Caco-2 (cell line): ENCODE measurements around the gene MAP4K3. TPM values are rescaled to one million over a fixed set of nuclear protein-coding genes. Genes with fewer than 3 reads are reported as not detected.

Experiments
- BruUV-seq: library from RNA; stranded (reverse); fragments of 400-500 nt; replicated peaks from 2 replicates; lab custom pipeline; 2021; lab: Mats Ljungman, UMichigan
- CTCF ChIA-PET: fragments of 300-600 bp; sonication (Branson Sonifier 250); formaldehyde crosslinking; loops from one replicate; lab custom pipeline; 2022; ENCODE audit warnings: antibody characterized with exemption; lab: Charles Lee
- POLR2A ChIA-PET: fragments of 300-600 bp; sonication (Branson Sonifier 250); formaldehyde crosslinking; loops from one replicate; lab custom pipeline; 2022; ENCODE audit warnings: antibody characterized with exemption; lab: Charles Lee
- DNase-seq, 2 experiments: peaks; one replicate each; pipeline versions ENCODE4 v3.0.0 to v3.0.0-alpha.2; 2020 to 2022
- H3K27me3 ChIP-seq: replicated peaks from 2 replicates; pipeline ENCODE4 v1.6.0; 2011; ENCODE audit warnings: low read length; ENCODE audit not compliant: control insufficient read depth, insufficient read depth
- H3K36me3 ChIP-seq: 2 replicates; pipeline ENCODE4 v1.5.1; 2011; ENCODE audit warnings: low read length; ENCODE audit not compliant: control insufficient read depth, insufficient read depth
- H3K4me1 ChIP-seq: fragments of 250-450 bp; sonication (Bioruptor Pico); 2 replicates; pipeline ENCODE4 v1.5.1; 2020; ENCODE audit warnings: mild to moderate bottlenecking
- H3K4me3 ChIP-seq: 2 replicates; pipeline ENCODE4 v1.5.1; 2011; ENCODE audit warnings: low read depth, mild to moderate bottlenecking, control low read depth, low read length
- H3K9me3 ChIP-seq: fragments of 250-450 bp; sonication (Bioruptor Pico); 2 replicates; pipeline ENCODE4 v1.5.1; 2020; ENCODE audit warnings: mild to moderate bottlenecking, moderate library complexity
- H3K27ac Mint-ChIP-seq: one replicate; pipeline ENCODE4 v1.8.0; 2022; ENCODE audit warnings: mixed read lengths; ENCODE audit not compliant: unreplicated experiment
- H3K27me3 Mint-ChIP-seq: one replicate; pipeline ENCODE4 v1.8.0; 2022; ENCODE audit warnings: mixed read lengths; ENCODE audit not compliant: insufficient read depth, unreplicated experiment
- H3K36me3 Mint-ChIP-seq: one replicate; pipeline ENCODE4 v1.8.0; 2022; ENCODE audit warnings: mild to moderate bottlenecking, mixed read lengths; ENCODE audit not compliant: insufficient read depth, unreplicated experiment
- H3K4me1 Mint-ChIP-seq: one replicate; pipeline ENCODE4 v1.8.0; 2022; ENCODE audit warnings: low read depth, mixed read lengths; ENCODE audit not compliant: unreplicated experiment
- H3K4me3 Mint-ChIP-seq: one replicate; pipeline ENCODE4 v1.8.0; 2022; ENCODE audit warnings: mild to moderate bottlenecking, moderate library complexity, mixed read lengths; ENCODE audit not compliant: unreplicated experiment
- H3K9me3 Mint-ChIP-seq: one replicate; pipeline ENCODE4 v1.8.0; 2022; ENCODE audit warnings: mixed read lengths; ENCODE audit not compliant: unreplicated experiment
- CTCF ChIP-seq, 2 experiments: fragments of 200-600 bp in 1 of 2; IDR thresholded peaks; 1 replicate in 1 of 2; 2 replicates in 1 of 2; pipeline versions ENCODE4 v1.5.1 to v1.8.0; 2011 to 2022; ENCODE audit warnings: antibody characterized with exemption in 1 of 2, control low read depth in 1 of 2, inconsistent platforms in 1 of 2, low read depth in 1 of 2, low read length in 1 of 2, mild to moderate bottlenecking in 1 of 2, moderate library complexity in 1 of 2; ENCODE audit not compliant: insufficient read depth in 1 of 2, severe bottlenecking in 1 of 2, unreplicated experiment in 1 of 2
- intact Hi-C: fragments of 100-400 bp; cut with micrococcal nuclease; formaldehyde crosslinking; loops from one replicate; pipeline ENCODE4 v1.10.0; 2022; ENCODE audit not compliant: unreplicated experiment
- total RNA-seq: library from RNA; stranded (reverse); gene quantifications from 2 replicates; pipeline ENCODE4 v1.2.3, GENCODE V29; 2022

Gene MAP4K3
- total RNA-seq, 1 experiment from 2014 or later = 46.1 TPM

DNA sequence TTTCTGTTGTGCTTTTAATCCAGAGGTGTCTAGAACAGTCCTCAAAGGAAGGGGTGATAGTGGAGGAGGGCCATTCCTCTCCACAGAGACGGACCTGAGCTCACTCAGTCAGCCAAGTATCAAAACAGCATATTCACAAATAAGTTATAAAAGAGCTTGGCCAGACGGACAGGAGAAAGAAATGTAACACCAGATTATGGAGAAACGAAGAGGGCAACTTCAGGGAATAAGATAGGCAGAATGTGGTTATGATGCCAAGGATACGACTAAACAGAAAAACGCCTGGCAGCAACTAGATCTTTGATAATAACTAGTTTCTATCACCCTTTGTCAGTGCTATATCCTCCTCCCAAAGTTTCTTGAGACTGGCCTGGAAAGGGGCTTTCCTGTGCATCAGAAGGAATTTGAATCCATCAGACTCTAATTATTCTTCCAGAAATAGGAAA lies 42.5 kb downstream of the MAP4K3 start:
- Mint-ChIP-seq H3K27ac (no peak overlapping the region), H3K27me3 (no peaks in the 10 kb centered on the region), H3K9me3 (no peaks in the 10 kb centered on the region), H3K36me3 (no peaks in the 10 kb centered on the region), H3K4me3 (no peak overlapping the region), H3K4me1 (peaks cover 6% of the 10 kb centered on the region)
- DNase-seq = no peak
- intact Hi-C loops = no loop called here
- BruUV-seq = no TSS peak
- TF ChIP-seq CTCF (IDR thresholded peaks at IDR 0.05; ENCODE audit: insufficient read depth in 1 of 2, low read depth in 1 of 2, low read length in 1 of 2, severe bottlenecking in 1 of 2, unreplicated experiment in 1 of 2) = no peak
- Histone ChIP-seq H3K27me3 (no peaks in the 10 kb centered on the region), H3K9me3 (no peaks in the 10 kb centered on the region), H3K4me1 (peaks cover 11% of the 10 kb centered on the region), H3K36me3 (no peaks in the 10 kb centered on the region; the same call in 1 of the 2 replicates), H3K4me3 (no peak overlapping the region)
- ChIA-PET POLR2A (no interaction called here), CTCF (no interaction called here)

- Histone ChIP-seq H3K4me3 (no peak overlapping the region), H3K27me3 (no peaks in the 10 kb centered on the region), H3K4me1 (peaks cover 7% of the 10 kb centered on the region), H3K36me3 (no peaks in the 10 kb centered on the region; the same call in 1 of the 2 replicates), H3K9me3 (no peaks in the 10 kb centered on the region)
- Mint-ChIP-seq H3K36me3 (no peaks in the 10 kb centered on the region), H3K4me1 (peaks cover 6% of the 10 kb centered on the region), H3K4me3 (no peak overlapping the region), H3K27ac (no peak overlapping the region), H3K27me3 (no peaks in the 10 kb centered on the region), H3K9me3 (no peaks in the 10 kb centered on the region)
- BruUV-seq = no TSS peak
- intact Hi-C loops = no loop called here
- CTCF ChIA-PET = interaction anchor here (0.6 kb wide), 1 partner anchor 326 kb away, joined by 3 read pairs; no protein-coding TSS in a partner anchor
- DNase-seq = no peak
- no peak for TF ChIP-seq CTCF (IDR thresholded peaks at IDR 0.05; ENCODE audit: insufficient read depth in 1 of 2, low read depth in 1 of 2, low read length in 1 of 2, severe bottlenecking in 1 of 2, unreplicated experiment in 1 of 2)
- POLR2A ChIA-PET = no interaction called here
Observed at GRCh38 chr2:39392672-39393071, 44.4 kb downstream of the MAP4K3 start.

- ChIA-PET CTCF (no interaction called here), POLR2A (no interaction called here)
- no peaks in the 10 kb centered on the region for H3K36me3 Mint-ChIP-seq
Observed at GRCh38 chr2:39390216-39390615, 46.9 kb downstream of the MAP4K3 start.

More at GRCh38 chr2:39390216-39390615, 46.9 kb downstream of the MAP4K3 start:
- Mint-ChIP-seq H3K9me3 (no peaks in the 10 kb centered on the region), H3K4me1 (peaks cover under 1% of the 10 kb centered on the region), H3K27me3 (no peaks in the 10 kb centered on the region), H3K4me3 (no peak overlapping the region), H3K27ac (no peak overlapping the region)
- no TSS peak for BruUV-seq
- Histone ChIP-seq H3K4me1 (peaks cover 4% of the 10 kb centered on the region; the same call in 1 of the 2 replicates), H3K27me3 (no peaks in the 10 kb centered on the region), H3K9me3 (no peaks in the 10 kb centered on the region), H3K4me3 (no peak overlapping the region), H3K36me3 (no peaks in the 10 kb centered on the region; the same call in 1 of the 2 replicates)
- intact Hi-C loops = no loop called here
- DNase-seq = no peak
- TF ChIP-seq CTCF (IDR thresholded peaks at IDR 0.05; ENCODE audit: insufficient read depth in 1 of 2, low read depth in 1 of 2, low read length in 1 of 2, severe bottlenecking in 1 of 2, unreplicated experiment in 1 of 2) = no peak
